HEK293 (cell line): ENCODE results near the gene BAIAP3.

Experiments used
- CTCF ChIA-PET: fragments of 350-600 bp; formaldehyde crosslinking; extraction: SDS; loops from one replicate; lab custom pipeline; 2021; ENCODE audit warnings: antibody characterized with exemption; lab: Yijun Ruan, JAX
- POLR2A ChIA-PET: fragments of 300-600 bp; formaldehyde crosslinking; extraction: SDS; loops from one replicate; lab custom pipeline; 2020; ENCODE audit warnings: antibody characterized with exemption, inconsistent platforms; lab: Yijun Ruan, JAX
- H3K27ac ChIP-seq: fragments of 200-500 bp; sonication (Bioruptor generic); 2 replicates; pipeline ENCODE4 v1.5.1; 2014; ENCODE audit warnings: low read depth, low read length, control low read depth, inconsistent platforms; ENCODE audit errors: extremely low read depth
- H3K36me3 ChIP-seq, 2 experiments: fragments of 200-500 bp in 1 of 2; sonication (Bioruptor generic) in 1 of 2; 1 replicate in 1 of 2; 2 replicates in 1 of 2; pipeline ENCODE4 v1.5.1; 2014 to 2017; ENCODE audit warnings: inconsistent platforms in 2 of 2, low read length in 2 of 2; ENCODE audit not compliant: control insufficient read depth in 2 of 2, insufficient read depth in 1 of 2
- H3K4me1 ChIP-seq: fragments of 200-500 bp; sonication (Bioruptor generic); 2 replicates; pipeline ENCODE4 v1.5.1; 2014; ENCODE audit warnings: mild to moderate bottlenecking, low read length, inconsistent platforms; ENCODE audit not compliant: control insufficient read depth, insufficient read depth
- H3K4me3 ChIP-seq: 2 replicates; pipeline ENCODE4 v1.5.1; 2011; ENCODE audit warnings: low read depth, mild to moderate bottlenecking, control low read depth, low read length, moderate library complexity
- H3K9me3 ChIP-seq: fragments of 200-500 bp; sonication (Bioruptor generic); 2 replicates; pipeline ENCODE4 v1.5.1; 2014; ENCODE audit warnings: low read depth, low read length, inconsistent platforms; ENCODE audit not compliant: control insufficient read depth, insufficient read depth
- ZBTB1 ChIP-seq: fragments of 450-650 bp; formaldehyde crosslinking; IDR thresholded peaks from 2 replicates; pipeline ENCODE4 v1.5.1; 2016; ENCODE audit warnings: missing biosample characterization, missing genetic modification characterization
- ZNF140 ChIP-seq: fragments of 450-650 bp; formaldehyde crosslinking; IDR thresholded peaks from 2 replicates; pipeline ENCODE4 v1.5.1; 2016; ENCODE audit warnings: missing biosample characterization, missing genetic modification characterization
- ZNF157 ChIP-seq: fragments of 450-650 bp; formaldehyde crosslinking; IDR thresholded peaks from 2 replicates; pipeline ENCODE4 v1.5.1; 2016; ENCODE audit warnings: missing biosample characterization, missing genetic modification characterization
- ZNF169 ChIP-seq: fragments of 450-650 bp; formaldehyde crosslinking; IDR thresholded peaks from 2 replicates; pipeline ENCODE4 v1.5.1; 2016; ENCODE audit warnings: missing biosample characterization, missing genetic modification characterization
- ZNF184 ChIP-seq: fragments of 450-650 bp; IDR thresholded peaks from 2 replicates; pipeline ENCODE4 v1.5.1; 2018; ENCODE audit warnings: missing biosample characterization, mild to moderate bottlenecking, missing genetic modification characterization
- ZNF211 ChIP-seq: fragments of 450-650 bp; formaldehyde crosslinking; IDR thresholded peaks from 2 replicates; pipeline ENCODE4 v1.5.1; 2016; ENCODE audit warnings: low read depth, missing biosample characterization, missing genetic modification characterization
- ZNF223 ChIP-seq: fragments of 450-650 bp; formaldehyde crosslinking; IDR thresholded peaks from 2 replicates; pipeline ENCODE4 v1.5.1; 2016; ENCODE audit warnings: missing biosample characterization, missing genetic modification characterization
- ZNF274 ChIP-seq, 2 experiments: fragments of 200-500 bp in 1 of 2; fragments of 450-650 bp in 1 of 2; sonication (Bioruptor generic) in 1 of 2; formaldehyde crosslinking in 1 of 2; IDR thresholded peaks; 2 replicates each; pipeline versions ENCODE4 v1.5.1 to v1.6.1; 2014 to 2016; ENCODE audit warnings: borderline replicate concordance in 1 of 2, inconsistent platforms in 1 of 2, low read length in 1 of 2, missing biosample characterization in 1 of 2, missing genetic modification characterization in 1 of 2
- ZNF324 ChIP-seq: fragments of 450-650 bp; formaldehyde crosslinking; IDR thresholded peaks from 2 replicates; pipeline ENCODE4 v1.5.1; 2016; ENCODE audit warnings: missing biosample characterization, missing genetic modification characterization
- ZNF394 ChIP-seq: fragments of 450-650 bp; formaldehyde crosslinking; IDR thresholded peaks from 2 replicates; pipeline ENCODE4 v1.5.1; 2016; ENCODE audit warnings: missing biosample characterization, missing genetic modification characterization, mild to moderate bottlenecking, moderate library complexity, borderline replicate concordance
- ZNF548 ChIP-seq: fragments of 450-650 bp; formaldehyde crosslinking; IDR thresholded peaks from 2 replicates; pipeline ENCODE4 v1.5.1; 2016; ENCODE audit warnings: missing biosample characterization, missing genetic modification characterization
- ZNF555 ChIP-seq: fragments of 450-650 bp; formaldehyde crosslinking; conservative IDR thresholded peaks from 2 replicates; pipeline ENCODE4 v1.5.1; 2017; ENCODE audit warnings: missing biosample characterization, mild to moderate bottlenecking, missing genetic modification characterization, inconsistent platforms
- ZNF610 ChIP-seq: fragments of 450-650 bp; formaldehyde crosslinking; IDR thresholded peaks from 2 replicates; pipeline ENCODE4 v1.5.1; 2016; ENCODE audit warnings: missing biosample characterization, missing genetic modification characterization, borderline replicate concordance
- ZNF660 ChIP-seq: fragments of 450-650 bp; IDR thresholded peaks from 2 replicates; pipeline ENCODE4 v1.5.1; 2018; ENCODE audit warnings: missing biosample characterization, mild to moderate bottlenecking, missing genetic modification characterization
- ZNF664 ChIP-seq: fragments of 450-650 bp; formaldehyde crosslinking; IDR thresholded peaks from 2 replicates; pipeline ENCODE4 v1.5.1; 2016; ENCODE audit warnings: missing biosample characterization, missing genetic modification characterization
- TF ChIP-seq, protein P1 (sequence below): fragments of 450-650 bp; formaldehyde crosslinking; IDR thresholded peaks from 2 replicates; pipeline ENCODE4 v1.5.1; 2016; ENCODE audit warnings: missing biosample characterization, missing genetic modification characterization
- TF ChIP-seq, protein P2 (sequence below): fragments of 450-650 bp; formaldehyde crosslinking; IDR thresholded peaks from 2 replicates; pipeline ENCODE4 v1.5.1; 2017; ENCODE audit warnings: missing biosample characterization, missing genetic modification characterization
- TF ChIP-seq, protein P3 (sequence below): fragments of 450-650 bp; formaldehyde crosslinking; IDR thresholded peaks from 2 replicates; pipeline ENCODE4 v1.5.1; 2016; ENCODE audit warnings: missing biosample characterization, missing genetic modification characterization
- TF ChIP-seq, protein P4 (sequence below): fragments of 450-650 bp; formaldehyde crosslinking; IDR thresholded peaks from 2 replicates; pipeline ENCODE4 v1.5.1; 2016; ENCODE audit warnings: missing biosample characterization, missing genetic modification characterization

BAIAP3 gene

DNA sequence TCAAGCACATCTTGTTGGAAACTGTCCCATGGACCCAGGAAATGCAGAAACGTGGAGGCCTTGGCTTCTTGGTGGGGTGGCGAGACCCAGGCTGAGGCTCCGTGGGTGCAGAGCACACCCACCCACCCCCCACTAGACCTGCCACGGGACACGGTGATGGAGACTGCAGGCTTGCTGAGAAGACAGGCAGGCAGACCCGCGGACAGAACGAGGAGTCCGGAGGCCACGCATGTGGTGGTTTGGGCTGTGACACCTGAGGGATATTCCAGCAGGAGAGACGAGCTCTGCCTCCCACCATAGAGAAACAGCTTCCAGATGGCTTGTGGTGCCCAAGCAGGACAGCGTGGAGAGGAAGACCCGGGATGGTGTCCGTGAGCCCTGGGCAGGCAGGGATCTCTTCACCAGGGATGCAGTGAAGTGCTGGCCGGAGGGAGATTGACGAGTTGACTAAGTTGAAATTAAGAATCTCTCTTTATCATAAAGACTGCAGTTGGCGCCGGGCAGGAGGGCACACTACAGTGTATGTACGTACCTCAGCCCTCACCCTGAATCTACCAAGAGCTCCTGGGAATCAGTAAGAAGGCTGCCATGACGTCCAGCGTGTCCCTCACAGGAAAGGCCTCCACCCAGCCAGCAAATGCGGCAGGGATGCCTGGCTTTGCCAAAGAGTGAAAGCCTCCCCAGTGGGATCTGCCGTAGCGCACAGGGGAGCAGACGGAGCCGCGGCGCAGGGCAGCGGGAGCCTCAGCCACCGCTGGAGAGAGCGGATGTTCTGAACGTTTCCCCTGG is 15.8 kb upstream of the BAIAP3 start:
- CTCF ChIA-PET, result interaction anchor here (0.6 to 0.9 kb wide), 2 partner anchors 31 to 37 kb away, joined by 3 to 5 read pairs; no protein-coding TSS in a partner anchor
- Histone ChIP-seq H3K36me3 (peaks cover 25 to 92% of the 10 kb centered on the region in 2 experiments; a peak in 2 of 3 replicates), H3K9me3 (no peaks in the 10 kb centered on the region), H3K4me1 (no peaks in the 10 kb centered on the region), H3K4me3 (no peak overlapping the region), H3K27ac (no peak overlapping the region)
- TF ChIP-seq, protein P1, sequence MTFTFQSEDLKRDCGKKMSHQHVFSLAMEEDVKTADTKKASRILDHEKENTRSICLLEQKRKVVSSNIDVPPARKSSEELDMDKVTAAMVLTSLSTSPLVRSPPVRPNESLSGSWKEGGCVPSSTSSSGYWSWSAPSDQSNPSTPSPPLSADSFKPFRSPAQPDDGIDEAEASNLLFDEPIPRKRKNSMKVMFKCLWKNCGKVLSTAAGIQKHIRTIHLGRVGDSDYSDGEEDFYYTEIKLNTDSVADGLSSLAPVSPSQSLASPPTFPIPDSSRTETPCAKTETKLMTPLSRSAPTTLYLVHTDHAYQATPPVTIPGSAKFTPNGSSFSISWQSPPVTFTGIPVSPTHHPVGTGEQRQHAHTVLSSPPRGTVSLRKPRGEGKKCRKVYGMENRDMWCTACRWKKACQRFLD (tag by site-specific recombination), result no peak
- TF ChIP-seq ZNF548 (tag by site-specific recombination) (no peak), ZNF660 (no peak), ZNF140 (tag by site-specific recombination) (no peak), ZNF157 (tag by site-specific recombination) (no peak), ZNF274 (IDR thresholded peaks at IDR 0.05; ENCODE audit: low read length) (no peak), ZNF274 (tag by site-specific recombination; IDR thresholded peaks at IDR 0.05; ENCODE audit: borderline replicate concordance) (no peak), ZNF184 (no peak), ZNF664 (tag by site-specific recombination) (no peak), ZNF211 (no peak), ZNF555 (tag by site-specific recombination) (no peak), ZBTB1 (tag by site-specific recombination) (no peak), ZNF223 (no peak), ZNF394 (no peak)
- TF ChIP-seq, protein P2, sequence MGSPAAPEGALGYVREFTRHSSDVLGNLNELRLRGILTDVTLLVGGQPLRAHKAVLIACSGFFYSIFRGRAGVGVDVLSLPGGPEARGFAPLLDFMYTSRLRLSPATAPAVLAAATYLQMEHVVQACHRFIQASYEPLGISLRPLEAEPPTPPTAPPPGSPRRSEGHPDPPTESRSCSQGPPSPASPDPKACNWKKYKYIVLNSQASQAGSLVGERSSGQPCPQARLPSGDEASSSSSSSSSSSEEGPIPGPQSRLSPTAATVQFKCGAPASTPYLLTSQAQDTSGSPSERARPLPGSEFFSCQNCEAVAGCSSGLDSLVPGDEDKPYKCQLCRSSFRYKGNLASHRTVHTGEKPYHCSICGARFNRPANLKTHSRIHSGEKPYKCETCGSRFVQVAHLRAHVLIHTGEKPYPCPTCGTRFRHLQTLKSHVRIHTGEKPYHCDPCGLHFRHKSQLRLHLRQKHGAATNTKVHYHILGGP, result no peak
- TF ChIP-seq, protein P3, sequence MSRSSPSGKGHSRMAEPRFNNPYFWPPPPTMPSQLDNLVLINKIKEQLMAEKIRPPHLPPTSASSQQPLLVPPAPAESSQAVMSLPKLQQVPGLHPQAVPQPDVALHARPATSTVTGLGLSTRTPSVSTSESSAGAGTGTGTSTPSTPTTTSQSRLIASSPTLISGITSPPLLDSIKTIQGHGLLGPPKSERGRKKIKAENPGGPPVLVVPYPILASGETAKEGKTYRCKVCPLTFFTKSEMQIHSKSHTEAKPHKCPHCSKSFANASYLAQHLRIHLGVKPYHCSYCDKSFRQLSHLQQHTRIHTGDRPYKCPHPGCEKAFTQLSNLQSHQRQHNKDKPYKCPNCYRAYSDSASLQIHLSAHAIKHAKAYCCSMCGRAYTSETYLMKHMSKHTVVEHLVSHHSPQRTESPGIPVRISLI, result no peak
- POLR2A ChIA-PET, result interaction anchor here (1.3 kb wide), 1 partner anchor 20 kb away, joined by 3 read pairs; no protein-coding TSS in a partner anchor

GRCh38 chr16:1318268-1318545 is 15.2 kb upstream of the BAIAP3 start:
- TF ChIP-seq ZNF169 (tag by site-specific recombination) (no peak), ZNF610 (no peak), ZNF140 (tag by site-specific recombination) (no peak), ZNF324 (tag by site-specific recombination) (no peak)
- TF ChIP-seq, protein P4, sequence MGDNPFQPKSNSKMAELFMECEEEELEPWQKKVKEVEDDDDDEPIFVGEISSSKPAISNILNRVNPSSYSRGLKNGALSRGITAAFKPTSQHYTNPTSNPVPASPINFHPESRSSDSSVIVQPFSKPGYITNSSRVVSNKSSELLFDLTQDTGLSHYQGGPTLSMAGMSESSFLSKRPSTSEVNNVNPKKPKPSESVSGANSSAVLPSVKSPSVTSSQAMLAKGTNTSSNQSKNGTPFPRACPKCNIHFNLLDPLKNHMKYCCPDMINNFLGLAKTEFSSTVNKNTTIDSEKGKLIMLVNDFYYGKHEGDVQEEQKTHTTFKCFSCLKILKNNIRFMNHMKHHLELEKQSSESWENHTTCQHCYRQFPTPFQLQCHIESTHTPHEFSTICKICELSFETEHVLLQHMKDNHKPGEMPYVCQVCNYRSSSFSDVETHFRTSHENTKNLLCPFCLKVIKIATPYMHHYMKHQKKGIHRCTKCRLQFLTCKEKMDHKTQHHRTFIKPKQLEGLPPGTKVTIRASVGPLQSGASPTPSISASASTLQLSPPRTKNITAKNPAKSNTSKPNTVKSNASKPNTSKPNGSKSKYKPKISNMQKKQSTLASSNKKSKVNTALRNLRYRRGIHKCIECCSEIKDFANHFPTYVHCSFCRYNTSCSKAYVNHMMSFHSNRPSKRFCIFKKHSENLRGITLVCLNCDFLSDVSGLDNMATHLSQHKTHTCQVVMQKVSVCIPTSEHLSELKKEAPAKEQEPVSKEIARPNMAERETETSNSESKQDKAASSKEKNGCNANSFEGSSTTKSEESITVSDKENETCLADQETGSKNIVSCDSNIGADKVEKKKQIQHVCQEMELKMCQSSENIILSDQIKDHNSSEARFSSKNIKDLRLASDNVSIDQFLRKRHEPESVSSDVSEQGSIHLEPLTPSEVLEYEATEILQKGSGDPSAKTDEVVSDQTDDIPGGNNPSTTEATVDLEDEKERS (tag by site-specific recombination), result no peak
- no peak overlapping the region for H3K4me3 ChIP-seq
- H3K9me3 ChIP-seq, result no peaks in the 10 kb centered on the region
- H3K36me3 ChIP-seq, result peaks cover 25 to 88% of the 10 kb centered on the region in 2 experiments; a peak in 2 of 3 replicates
- ChIA-PET CTCF (no interaction called here), POLR2A (no interaction called here)
- H3K27ac ChIP-seq, result no peak overlapping the region
- H3K4me1 ChIP-seq, result no peaks in the 10 kb centered on the region
